H1 (cell line): Measurements from ENCODE around the gene GSG1L. TPM values are rescaled to one million over a fixed set of nuclear protein-coding genes. Genes with fewer than 3 reads are reported as not detected.

Experiments used
- CTCF ChIA-PET: fragments of 300-600 bp; sonication (Branson Sonifier 250); formaldehyde crosslinking; loops from one replicate; lab custom pipeline; 2021; ENCODE audit not compliant: partially characterized antibody; lab: Charles Lee
- POLR2A ChIA-PET: fragments of 300-600 bp; sonication (Branson Sonifier 250); formaldehyde crosslinking; loops from one replicate; lab custom pipeline; 2021; ENCODE audit warnings: inconsistent platforms; ENCODE audit not compliant: partially characterized antibody; lab: Charles Lee
- DNase-seq, 2 experiments: peaks; one replicate each; pipeline versions ENCODE4 v3.0.0 to v3.0.0-alpha.2; 2010 to 2022; ENCODE audit warnings: low spot score in 2 of 2, low read depth in 1 of 2, mixed read lengths in 1 of 2
- FAIRE-seq: peaks from 2 replicates; lab custom pipeline; 2011; peaks lifted over from hg19 to GRCh38; lab: Jason Lieb, UNC
- H2AFZ ChIP-seq: 2 replicates; pipeline ENCODE4 v1.8.1; 2012; ENCODE audit warnings: low read length, inconsistent platforms
- H2AK5ac ChIP-seq: 2 replicates; pipeline ENCODE4 v1.6.1; 2013; ENCODE audit warnings: low read depth, low read length
- H2BK120ac ChIP-seq: replicated peaks from 2 replicates; pipeline ENCODE3; 2013; ENCODE audit warnings: low read depth, low read length, inconsistent platforms
- H2BK12ac ChIP-seq: 2 replicates; pipeline ENCODE4 v1.6.1; 2013; ENCODE audit warnings: low read depth, low read length
- H2BK15ac ChIP-seq: 2 replicates; pipeline ENCODE4 v1.6.1; 2013; ENCODE audit warnings: low read length
- H2BK20ac ChIP-seq: 2 replicates; pipeline ENCODE4 v1.6.1; 2013; ENCODE audit warnings: low read length
- H2BK5ac ChIP-seq: 2 replicates; pipeline ENCODE4 v1.6.1; 2013; ENCODE audit warnings: low read depth, low read length
- H3K14ac ChIP-seq: 2 replicates; pipeline ENCODE4 v1.6.1; 2013; ENCODE audit warnings: inconsistent platforms; ENCODE audit not compliant: insufficient read length
- H3K18ac ChIP-seq: 2 replicates; pipeline ENCODE4 v1.6.1; 2013; ENCODE audit warnings: low read length; ENCODE audit errors: extremely low read depth
- H3K23ac ChIP-seq: 2 replicates; pipeline ENCODE4 v1.6.1; 2013; ENCODE audit warnings: inconsistent platforms; ENCODE audit not compliant: insufficient read length
- H3K23me2 ChIP-seq: 2 replicates; pipeline ENCODE4 v1.6.1; 2013; ENCODE audit warnings: low read depth, low read length
- H3K27ac ChIP-seq: 2 replicates; pipeline ENCODE4 v1.6.1; 2011; ENCODE audit warnings: low read depth, low read length, inconsistent platforms
- H3K27me3 ChIP-seq, 4 experiments: replicated peaks in 1 of 4; 1 replicate in 1 of 4; 2 replicates in 3 of 4; pipeline versions ENCODE4 v1.6.1 to v1.8.1; 2011 to 2013; ENCODE audit warnings: low read length in 3 of 4, mild to moderate bottlenecking in 3 of 4, inconsistent platforms in 2 of 4, mixed read lengths in 2 of 4, moderate library complexity in 1 of 4; ENCODE audit not compliant: control insufficient read depth in 3 of 4, insufficient read depth in 3 of 4; ENCODE audit errors: extremely low read depth in 1 of 4
- H3K36me3 ChIP-seq, 4 experiments: 2 replicates each; pipeline versions ENCODE4 v1.6.1 to v1.8.1; 2011 to 2013; ENCODE audit warnings: mild to moderate bottlenecking in 4 of 4, low read length in 3 of 4, moderate library complexity in 2 of 4, control low read depth in 1 of 4, inconsistent platforms in 1 of 4; ENCODE audit not compliant: insufficient read depth in 4 of 4, control insufficient read depth in 2 of 4
- H3K4ac ChIP-seq: replicated peaks from 2 replicates; pipeline ENCODE3; 2013; ENCODE audit warnings: low read length, low read depth, mixed read lengths, inconsistent platforms; ENCODE audit not compliant: insufficient read length
- H3K4me1 ChIP-seq, 4 experiments: replicated peaks in 1 of 4; 1 replicate in 1 of 4; 2 replicates in 3 of 4; pipeline versions ENCODE4 v1.6.1 to v1.8.1; 2011 to 2013; ENCODE audit warnings: low read length in 3 of 4, inconsistent platforms in 2 of 4, mixed read lengths in 1 of 4; ENCODE audit not compliant: insufficient read depth in 4 of 4, control insufficient read depth in 3 of 4
- H3K4me2 ChIP-seq, 2 experiments: 2 replicates each; pipeline versions ENCODE4 v1.6.1 to v1.8.1; 2011 to 2013; ENCODE audit warnings: low read depth in 2 of 2, low read length in 2 of 2, control low read depth in 1 of 2, inconsistent platforms in 1 of 2, mild to moderate bottlenecking in 1 of 2; ENCODE audit not compliant: insufficient read depth in 1 of 2
- H3K4me3 ChIP-seq, 4 experiments: fragments of 200-600, 300-600 bp in 1 of 4; sonication (generic), shearing (Covaris generic), sonication (Bioruptor Twin) in 1 of 4; 2 replicates each; pipeline versions ENCODE4 v1.5.1 to v1.8.1; 2011 to 2016; ENCODE audit warnings: low read length in 4 of 4, low read depth in 3 of 4, control low read depth in 2 of 4, inconsistent platforms in 2 of 4, mild to moderate bottlenecking in 2 of 4, mixed read lengths in 1 of 4, moderate library complexity in 1 of 4; ENCODE audit not compliant: insufficient read depth in 2 of 4; ENCODE audit errors: extremely low read depth in 1 of 4
- H3K56ac ChIP-seq: replicated peaks from 2 replicates; pipeline ENCODE3; 2013; ENCODE audit warnings: low read depth, mild to moderate bottlenecking, mixed read lengths, low read length, inconsistent platforms; ENCODE audit not compliant: insufficient read length
- H3K79me1 ChIP-seq: 2 replicates; pipeline ENCODE4 v1.6.1; 2013; ENCODE audit warnings: low read depth, low read length, control low read depth
- H3K79me2 ChIP-seq, 2 experiments: 2 replicates each; pipeline versions ENCODE4 v1.6.1 to v1.8.1; 2012 to 2013; ENCODE audit warnings: low read length in 2 of 2, mild to moderate bottlenecking in 2 of 2, inconsistent platforms in 1 of 2; ENCODE audit not compliant: insufficient read depth in 2 of 2, control insufficient read depth in 1 of 2
- H3K9ac ChIP-seq, 4 experiments: replicated peaks in 1 of 4; 1 replicate in 1 of 4; 2 replicates in 3 of 4; pipeline versions ENCODE4 v1.6.1 to v1.8.1; 2011 to 2013; ENCODE audit warnings: low read depth in 3 of 4, low read length in 3 of 4, control low read depth in 2 of 4, mild to moderate bottlenecking in 2 of 4, moderate library complexity in 2 of 4, inconsistent platforms in 1 of 4; ENCODE audit errors: extremely low read depth in 1 of 4
- H3K9me3 ChIP-seq, 2 experiments: 2 replicates each; pipeline versions ENCODE4 v1.6.1 to v1.8.1; 2012 to 2013; ENCODE audit warnings: mild to moderate bottlenecking in 2 of 2, moderate library complexity in 2 of 2, control low read depth in 1 of 2, inconsistent platforms in 1 of 2, low read depth in 1 of 2, low read length in 1 of 2, mixed read lengths in 1 of 2; ENCODE audit not compliant: insufficient read depth in 2 of 2
- H4K20me1 ChIP-seq, 2 experiments: replicated peaks in 1 of 2; 2 replicates each; pipeline versions ENCODE3 to v1.8.1; 2011 to 2013; ENCODE audit warnings: inconsistent platforms in 2 of 2, low read length in 2 of 2, mild to moderate bottlenecking in 1 of 2; ENCODE audit not compliant: insufficient read depth in 2 of 2, control insufficient read depth in 1 of 2
- H4K5ac ChIP-seq: 2 replicates; pipeline ENCODE4 v1.6.1; 2013; ENCODE audit warnings: low read length, low read depth, mixed read lengths, inconsistent platforms; ENCODE audit not compliant: insufficient read length
- H4K8ac ChIP-seq: 2 replicates; pipeline ENCODE4 v1.8.0; 2013; ENCODE audit warnings: mild to moderate bottlenecking, moderate library complexity, low read length, inconsistent platforms; ENCODE audit not compliant: insufficient read depth; ENCODE audit errors: extremely low read depth
- H4K91ac ChIP-seq: replicated peaks from 2 replicates; pipeline ENCODE3; 2013; ENCODE audit warnings: low read length, mixed read lengths, inconsistent platforms; ENCODE audit not compliant: insufficient read length
- SIRT6 ChIP-seq: IDR thresholded peaks from one replicate; pipeline ENCODE4 v1.7.1; 2012; ENCODE audit warnings: low read length, inconsistent platforms
- WGBS, 2 experiments: shearing (Covaris generic) in 1 of 2; methylation state at CpG; one replicate each; pipeline versions ENCODE4 v1.1.6 to v1.1.7; 2013 to 2015; ENCODE audit warnings: low lambda C conversion rate in 2 of 2, mixed read lengths in 2 of 2, inconsistent platforms in 1 of 2, low coverage in 1 of 2, missing lambda C conversion rate in 1 of 2; ENCODE audit not compliant: insufficient replicate concordance in 2 of 2, insufficient coverage in 1 of 2, insufficient read length in 1 of 2; ENCODE audit errors: extremely low coverage in 1 of 2, missing lambda C conversion rate in 1 of 2; 5-methylcytosine and 5-hydroxymethylcytosine counted together
- polyA plus RNA-seq, 7 experiments: library from polyadenylated mRNA; depleted of rRNA in 3 of 7; stranded (reverse) in 5 of 7; unstranded in 2 of 7; fragments of >200 nt in 5 of 7; fragments of 200-250 nt in 2 of 7; gene quantifications; 1 replicate in 5 of 7; 2 replicates in 1 of 7; 4 replicates in 1 of 7; pipeline versions ENCODE4 v1.2.1 to v1.2.3, GENCODE V29; 2011 to 2013; ENCODE audit warnings: missing spikeins in 2 of 7, mixed read lengths in 2 of 7
- total RNA-seq: library from RNA; stranded (reverse); fragmentation: NEBNext Ultra II Directional; extraction: Animal tissue kit (Norgen Biotek cat#: 25700); gene quantifications from 2 replicates; pipeline ENCODE4 v1.2.1, GENCODE V29; 2021
- TF ChIP-seq, protein P1 (sequence below): IDR thresholded peaks from 2 replicates; pipeline ENCODE4 v1.6.1; 2012; ENCODE audit warnings: inconsistent platforms

The GSG1L gene
- total and polyA plus RNA-seq, 2 of the 8 experiments (the other 6 are each of a cell fraction or from before 2014, with no cell fraction given), result 0.71 to 1.1 TPM

DNA sequence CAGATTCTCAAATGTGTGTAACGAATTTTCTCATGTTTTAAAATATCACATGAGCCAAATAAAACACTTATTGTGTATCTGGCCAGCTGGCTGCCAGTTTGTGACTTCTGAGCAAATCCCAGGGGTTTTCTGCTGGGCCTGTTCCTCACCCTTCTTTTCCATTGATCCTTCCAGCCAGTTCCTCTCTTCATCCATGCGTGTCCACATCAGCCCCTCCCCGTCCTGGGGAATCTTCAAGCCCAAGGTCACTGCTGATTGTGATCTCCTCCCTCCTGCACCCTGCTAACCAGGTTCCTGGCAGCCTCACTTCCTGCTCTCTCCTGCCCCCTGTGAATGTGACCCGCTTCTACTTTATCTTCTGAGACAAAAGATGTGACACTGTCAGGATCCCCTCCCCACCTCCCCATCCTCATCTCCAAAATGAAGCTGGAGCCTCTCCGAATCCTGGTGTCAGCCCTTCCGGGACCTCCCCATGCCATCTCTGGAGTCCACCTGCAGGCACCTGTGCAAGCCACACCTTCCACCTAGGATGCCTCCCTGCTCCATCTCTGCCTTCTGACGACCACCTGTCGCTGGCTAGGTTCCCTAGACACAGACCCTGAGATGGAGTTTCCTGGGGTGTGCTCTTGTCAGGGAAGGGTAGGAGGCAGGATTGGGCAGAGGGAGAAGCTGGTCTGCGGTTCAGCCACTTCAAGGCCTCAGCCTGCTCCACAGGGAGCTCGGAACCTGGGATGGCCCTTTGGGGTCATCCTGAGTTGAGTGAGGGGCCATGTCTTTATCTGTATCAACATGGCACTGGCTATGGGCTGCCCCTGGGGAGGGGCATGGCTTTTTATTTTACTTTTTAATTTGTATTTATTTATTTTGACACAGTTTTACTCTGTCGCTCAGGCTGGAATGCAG is 308.5 kb downstream of the GSG1L start:
- Histone ChIP-seq H2BK12ac (no peak overlapping the region), H3K18ac (no peak overlapping the region), H3K4me1 (peaks cover 0 to 6% (median 2%) of the 10 kb centered on the region in 4 experiments; a peak in 3 of 7 replicates), H4K8ac (no peak overlapping the region), H2BK120ac (no peak overlapping the region), H3K23ac (no peak overlapping the region), H3K9ac (no peak overlapping the region), H3K4me3 (no peak overlapping the region), H3K56ac (no peak overlapping the region), H2BK15ac (no peak overlapping the region), H2AK5ac (no peak overlapping the region), H2BK5ac (no peak overlapping the region), H3K23me2 (no peaks in the 10 kb centered on the region), H3K4ac (no peak overlapping the region), H3K27ac (no peak overlapping the region), H2AFZ (no peak overlapping the region), H3K79me2 (no peaks in the 10 kb centered on the region), H3K9me3 (no peaks in the 10 kb centered on the region), H3K27me3 (no peaks in the 10 kb centered on the region), H3K36me3 (no peaks in the 10 kb centered on the region; a peak in 1 of 8 replicates), H4K91ac (no peak overlapping the region), H3K4me2 (no peak overlapping the region), H3K79me1 (no peaks in the 10 kb centered on the region), H4K20me1 (peaks cover 0 to 2% of the 10 kb centered on the region in 2 experiments), H3K14ac (no peak overlapping the region), H4K5ac (no peak overlapping the region), H2BK20ac (no peak overlapping the region)
- WGBS, 2 experiments, result 92% methylated on average over 11 of the region's 11 CpGs; no CpG with 5 or more reads in 1 of the 2 experiments
- FAIRE-seq (no peak), DNase-seq (no peak)
- ChIA-PET POLR2A (no interaction called here), CTCF (interaction anchor here (0.6 to 2.5 kb wide), 8 partner anchors 8 to 254 kb away, joined by 3 to 8 read pairs (median 6); no protein-coding TSS in a partner anchor)
- no peak for TF ChIP-seq SIRT6
- TF ChIP-seq, protein P1, sequence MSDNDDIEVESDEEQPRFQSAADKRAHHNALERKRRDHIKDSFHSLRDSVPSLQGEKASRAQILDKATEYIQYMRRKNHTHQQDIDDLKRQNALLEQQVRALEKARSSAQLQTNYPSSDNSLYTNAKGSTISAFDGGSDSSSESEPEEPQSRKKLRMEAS, result no peak
